ENCODE results near the gene SEC62.

Gene SEC62

GRCh38 chr3:169966428-169966950, at the start of gene SEC62:
TSS of gene SEC62 (plus strand) at chr3:169966807. CDS start at chr3:169966823, 16 bp downstream.
- H3K9ac ChIP-seq (ENCODE audit: insufficient read length), result peak within 1 kb of the TSS; percentile 93
- peak within 1 kb of the TSS; percentile 63; the same call in 1 of the 2 replicates for H3K27ac ChIP-seq
- peak within 1 kb of the TSS; percentile 81 for H3K4me3 ChIP-seq
- DNase-seq (ENCODE audit: low read depth, low spot score), result peak; percentile 34
- peaks cover 28% of the 10 kb centered on the region for H3K36me3 ChIP-seq (ENCODE audit: insufficient read depth, low read length)
- TF ChIP-seq EZH2 (IDR thresholded peaks at IDR 0.05) (no peak), POLR2AphosphoS5 (IDR thresholded peaks at IDR 0.05; ENCODE audit: borderline replicate concordance, low read depth, low read length) (peak; percentile 98), FOXP2 (optimal IDR thresholded peaks at IDR 0.05; ENCODE audit: control extremely low read depth, extremely low read length, insufficient read depth) (no peak)
- H3K9me3 ChIP-seq (ENCODE audit: low read depth, low read length), result no peaks in the 10 kb centered on the region

GRCh38 chr3:169923189-169923588, 43.4 kb upstream of the SEC62 start:
- no peak overlapping the region for H3K27ac ChIP-seq
- no peaks in the 10 kb centered on the region for H3K9me3 ChIP-seq (ENCODE audit: low read depth, low read length)
- no peak for DNase-seq (ENCODE audit: low read depth, low spot score)
- H3K36me3 ChIP-seq (ENCODE audit: insufficient read depth, low read length), result no peaks in the 10 kb centered on the region
- no peak overlapping the region for H3K9ac ChIP-seq (ENCODE audit: insufficient read length)
- TF ChIP-seq EZH2 (IDR thresholded peaks at IDR 0.05) (no peak), FOXP2 (optimal IDR thresholded peaks at IDR 0.05; ENCODE audit: control extremely low read depth, extremely low read length, insufficient read depth) (no peak), POLR2AphosphoS5 (IDR thresholded peaks at IDR 0.05; ENCODE audit: borderline replicate concordance, low read depth, low read length) (no peak)
- no peak overlapping the region for H3K4me3 ChIP-seq

- no peaks in the 10 kb centered on the region for H3K36me3 ChIP-seq (ENCODE audit: insufficient read depth, low read length)
- H3K27ac ChIP-seq, result no peak overlapping the region
- H3K9ac ChIP-seq (ENCODE audit: insufficient read length), result no peak overlapping the region
- no peak overlapping the region for H3K4me3 ChIP-seq
- H3K9me3 ChIP-seq (ENCODE audit: low read depth, low read length), result no peaks in the 10 kb centered on the region
- no peak for DNase-seq (ENCODE audit: low read depth, low spot score)
- TF ChIP-seq FOXP2 (optimal IDR thresholded peaks at IDR 0.05; ENCODE audit: control extremely low read depth, extremely low read length, insufficient read depth), result no peak
- TF ChIP-seq POLR2AphosphoS5 (IDR thresholded peaks at IDR 0.05; ENCODE audit: borderline replicate concordance, low read depth, low read length), result no peak
- no peak for TF ChIP-seq EZH2 (IDR thresholded peaks at IDR 0.05)
These were observed 42.8 kb upstream of the SEC62 start for GRCh38 chr3:169923831-169924230.

- Histone ChIP-seq H3K4me3 (no peak overlapping the region), H3K27ac (no peak overlapping the region), H3K9ac (ENCODE audit: insufficient read length) (no peak overlapping the region), H3K36me3 (ENCODE audit: insufficient read depth, low read length) (no peaks in the 10 kb centered on the region), H3K9me3 (ENCODE audit: low read depth, low read length) (no peaks in the 10 kb centered on the region)
- DNase-seq (ENCODE audit: low read depth, low spot score), result no peak
- no peak for TF ChIP-seq EZH2 (IDR thresholded peaks at IDR 0.05)
- no peak for TF ChIP-seq FOXP2 (optimal IDR thresholded peaks at IDR 0.05; ENCODE audit: control extremely low read depth, extremely low read length, insufficient read depth)
- TF ChIP-seq POLR2AphosphoS5 (IDR thresholded peaks at IDR 0.05; ENCODE audit: borderline replicate concordance, low read depth, low read length), result no peak
These were observed 36.6 kb upstream of the SEC62 start for GRCh38 chr3:169929830-169930519.

GRCh38 chr3:169930843-169931242, 35.8 kb upstream of the SEC62 start:
- no peaks in the 10 kb centered on the region for H3K9me3 ChIP-seq (ENCODE audit: low read depth, low read length)
- TF ChIP-seq EZH2 (IDR thresholded peaks at IDR 0.05) (no peak), FOXP2 (optimal IDR thresholded peaks at IDR 0.05; ENCODE audit: control extremely low read depth, extremely low read length, insufficient read depth) (no peak), POLR2AphosphoS5 (IDR thresholded peaks at IDR 0.05; ENCODE audit: borderline replicate concordance, low read depth, low read length) (no peak)
- no peaks in the 10 kb centered on the region for H3K36me3 ChIP-seq (ENCODE audit: insufficient read depth, low read length)
- no peak overlapping the region for H3K27ac ChIP-seq
- DNase-seq (ENCODE audit: low read depth, low spot score), result no peak
- H3K9ac ChIP-seq (ENCODE audit: insufficient read length), result no peak overlapping the region
- H3K4me3 ChIP-seq, result no peak overlapping the region

GRCh38 chr3:169931747-169932520, 34.7 kb upstream of the SEC62 start:
- Histone ChIP-seq H3K9ac (ENCODE audit: insufficient read length) (no peak overlapping the region), H3K36me3 (ENCODE audit: insufficient read depth, low read length) (no peaks in the 10 kb centered on the region), H3K27ac (no peak overlapping the region), H3K9me3 (ENCODE audit: low read depth, low read length) (no peaks in the 10 kb centered on the region), H3K4me3 (no peak overlapping the region)
- no peak for TF ChIP-seq POLR2AphosphoS5 (IDR thresholded peaks at IDR 0.05; ENCODE audit: borderline replicate concordance, low read depth, low read length)
- no peak for TF ChIP-seq FOXP2 (optimal IDR thresholded peaks at IDR 0.05; ENCODE audit: control extremely low read depth, extremely low read length, insufficient read depth)
- no peak for TF ChIP-seq EZH2 (IDR thresholded peaks at IDR 0.05)
- no peak for DNase-seq (ENCODE audit: low read depth, low spot score)

GRCh38 chr3:169939320-169939719, 27.3 kb upstream of the SEC62 start:
- Histone ChIP-seq H3K9me3 (ENCODE audit: low read depth, low read length) (no peaks in the 10 kb centered on the region), H3K9ac (ENCODE audit: insufficient read length) (no peak overlapping the region), H3K4me3 (no peak overlapping the region), H3K27ac (no peak overlapping the region), H3K36me3 (ENCODE audit: insufficient read depth, low read length) (no peaks in the 10 kb centered on the region)
- no peak for TF ChIP-seq FOXP2 (optimal IDR thresholded peaks at IDR 0.05; ENCODE audit: control extremely low read depth, extremely low read length, insufficient read depth)
- no peak for TF ChIP-seq POLR2AphosphoS5 (IDR thresholded peaks at IDR 0.05; ENCODE audit: borderline replicate concordance, low read depth, low read length)
- no peak for TF ChIP-seq EZH2 (IDR thresholded peaks at IDR 0.05)
- DNase-seq (ENCODE audit: low read depth, low spot score), result no peak

- no peak for DNase-seq (ENCODE audit: low read depth, low spot score)
- TF ChIP-seq EZH2 (IDR thresholded peaks at IDR 0.05) (no peak), POLR2AphosphoS5 (IDR thresholded peaks at IDR 0.05; ENCODE audit: borderline replicate concordance, low read depth, low read length) (no peak), FOXP2 (optimal IDR thresholded peaks at IDR 0.05; ENCODE audit: control extremely low read depth, extremely low read length, insufficient read depth) (no peak)
- Histone ChIP-seq H3K27ac (no peak overlapping the region), H3K4me3 (no peak overlapping the region), H3K36me3 (ENCODE audit: insufficient read depth, low read length) (no peaks in the 10 kb centered on the region), H3K9ac (ENCODE audit: insufficient read length) (no peak overlapping the region), H3K9me3 (ENCODE audit: low read depth, low read length) (no peaks in the 10 kb centered on the region)
These were observed 26.9 kb upstream of the SEC62 start for GRCh38 chr3:169939751-169940150.
